HG03442 (cell line): Measurements from ENCODE around the gene ACOT7.

ENCODE experiments used
- ATAC-seq: cut with Tn5 transposase; IDR thresholded peaks from one replicate; pipeline ENCODE4 v1.9.1; 2021; ENCODE audit warnings: mild to moderate bottlenecking, moderate library complexity; ENCODE audit not compliant: unreplicated experiment

Gene ACOT7

GRCh38 chr1:6294080-6294889 lies 99.3 kb downstream of the ACOT7 start:
- no peak for ATAC-seq

GRCh38 chr1:6292102-6292501 lies 101.5 kb downstream of the ACOT7 start:
- ATAC-seq: no peak

- ATAC-seq: no peak
Measured at GRCh38 chr1:6288665-6289064, 104.9 kb downstream of the ACOT7 start.

- ATAC-seq: no peak
Measured at GRCh38 chr1:6288026-6288425, 105.5 kb downstream of the ACOT7 start.

GRCh38 chr1:6287431-6287886 lies 106.1 kb downstream of the ACOT7 start:
- no peak for ATAC-seq

GRCh38 chr1:6287029-6287428 lies 106.5 kb downstream of the ACOT7 start:
- ATAC-seq: no peak

- ATAC-seq: no peak
Measured at GRCh38 chr1:6286266-6286665, 107.3 kb downstream of the ACOT7 start.

GRCh38 chr1:6285336-6285735 lies 108.2 kb downstream of the ACOT7 start:
- ATAC-seq: no peak

GRCh38 chr1:6282577-6283270 lies 110.8 kb downstream of the ACOT7 start:
- ATAC-seq: no peak

- ATAC-seq: no peak
Measured at GRCh38 chr1:6281511-6282402, 111.8 kb downstream of the ACOT7 start.

GRCh38 chr1:6280761-6281451 lies 112.7 kb downstream of the ACOT7 start:
- ATAC-seq: no peak

GRCh38 chr1:6279613-6280383 lies 113.8 kb downstream of the ACOT7 start:
- ATAC-seq: no peak

- no peak for ATAC-seq
Measured at GRCh38 chr1:6279066-6279465, 114.5 kb downstream of the ACOT7 start.

- ATAC-seq: no peak
Measured at GRCh38 chr1:6278263-6278662, 115.3 kb downstream of the ACOT7 start.

GRCh38 chr1:6276811-6277555 lies 116.6 kb downstream of the ACOT7 start:
- no peak for ATAC-seq

- no peak for ATAC-seq
Measured at GRCh38 chr1:6275826-6276782, 117.5 kb downstream of the ACOT7 start.

GRCh38 chr1:6274622-6275139 lies 118.9 kb downstream of the ACOT7 start:
- ATAC-seq: no peak

GRCh38 chr1:6274102-6274501 lies 119.5 kb downstream of the ACOT7 start:
- no peak for ATAC-seq
